H9 (cell line): ENCODE measurements around the gene SLAMF1. TPM values are rescaled to one million over a fixed set of nuclear protein-coding genes. Genes with fewer than 3 reads are reported as not detected.
A peak's percentile ranks its signal among the peaks of the same experiment; 100 is the strongest.

ENCODE experiments used
- DNase-seq: peaks from one replicate; pipeline ENCODE4 v3.0.0-alpha.2; 2017
- H2AFZ ChIP-seq: one replicate; pipeline ENCODE4 v1.6.1; 2013; ENCODE audit warnings: mild to moderate bottlenecking, low read length, control low read depth, moderate library complexity
- H2AK5ac ChIP-seq: 2 replicates; pipeline ENCODE4 v1.6.1; 2013; ENCODE audit warnings: low read length, control low read depth, mixed read lengths; ENCODE audit not compliant: insufficient read length
- H2BK120ac ChIP-seq: one replicate; pipeline ENCODE4 v1.6.1; 2013; ENCODE audit warnings: low read depth, mild to moderate bottlenecking, low read length, control low read depth, inconsistent platforms; ENCODE audit not compliant: poor library complexity, severe bottlenecking
- H2BK12ac ChIP-seq: 2 replicates; pipeline ENCODE4 v1.6.1; 2013; ENCODE audit warnings: low read length, control low read depth, mixed read lengths, low read depth; ENCODE audit not compliant: insufficient read length
- H2BK15ac ChIP-seq: 2 replicates; pipeline ENCODE4 v1.6.1; 2013; ENCODE audit warnings: low read depth, low read length, control low read depth
- H2BK20ac ChIP-seq: one replicate; pipeline ENCODE4 v1.6.1; 2013; ENCODE audit warnings: low read depth, mild to moderate bottlenecking, low read length, control low read depth, inconsistent platforms; ENCODE audit not compliant: poor library complexity, severe bottlenecking
- H2BK5ac ChIP-seq: 2 replicates; pipeline ENCODE4 v1.6.1; 2013; ENCODE audit warnings: low read length, control low read depth, mixed read lengths; ENCODE audit not compliant: insufficient read length
- H3K14ac ChIP-seq: 2 replicates; pipeline ENCODE4 v1.6.1; 2013; ENCODE audit warnings: low read length, control low read depth; ENCODE audit not compliant: insufficient read depth
- H3K18ac ChIP-seq: 2 replicates; pipeline ENCODE4 v1.6.1; 2013; ENCODE audit warnings: low read depth, mild to moderate bottlenecking, mixed read lengths, low read length, control low read depth; ENCODE audit not compliant: insufficient read length
- H3K23ac ChIP-seq: 2 replicates; pipeline ENCODE4 v1.6.1; 2013; ENCODE audit warnings: low read length, control low read depth, mixed read lengths, low read depth; ENCODE audit not compliant: insufficient read length
- H3K23me2 ChIP-seq: 2 replicates; pipeline ENCODE4 v1.6.1; 2013; ENCODE audit warnings: low read depth, mild to moderate bottlenecking, mixed read lengths, low read length, control low read depth; ENCODE audit not compliant: insufficient read length, poor library complexity, severe bottlenecking
- H3K27ac ChIP-seq: 2 replicates; pipeline ENCODE4 v1.5.1; 2013; ENCODE audit warnings: low read length, control low read depth, mixed read lengths, low read depth; ENCODE audit not compliant: insufficient read length
- H3K27me3 ChIP-seq: 2 replicates; pipeline ENCODE4 v1.6.1; 2013; ENCODE audit warnings: low read length, control low read depth, inconsistent platforms; ENCODE audit not compliant: insufficient read depth
- H3K4ac ChIP-seq: 2 replicates; pipeline ENCODE4 v1.6.1; 2013; ENCODE audit warnings: low read depth, mild to moderate bottlenecking, control low read depth, inconsistent platforms, low read length, moderate library complexity
- H3K4me1 ChIP-seq: 2 replicates; pipeline ENCODE4 v1.6.1; 2013; ENCODE audit warnings: low read length, control low read depth, inconsistent platforms; ENCODE audit not compliant: insufficient read depth
- H3K4me2 ChIP-seq: 2 replicates; pipeline ENCODE4 v1.6.1; 2013; ENCODE audit warnings: low read length, control low read depth, mixed read lengths; ENCODE audit not compliant: insufficient read length, insufficient read depth
- H3K56ac ChIP-seq: 2 replicates; pipeline ENCODE4 v1.6.1; 2013; ENCODE audit warnings: low read depth, mild to moderate bottlenecking, mixed read lengths, low read length, control low read depth; ENCODE audit not compliant: insufficient read length
- H3K79me1 ChIP-seq: 2 replicates; pipeline ENCODE4 v1.6.1; 2013; ENCODE audit warnings: low read depth, mild to moderate bottlenecking, moderate library complexity, low read length, control low read depth, inconsistent platforms; ENCODE audit not compliant: insufficient read depth, poor library complexity, severe bottlenecking
- H3K79me2 ChIP-seq: 2 replicates; pipeline ENCODE4 v1.6.1; 2013; ENCODE audit warnings: low read length, control low read depth, inconsistent platforms; ENCODE audit not compliant: insufficient read depth
- H3K9ac ChIP-seq: 2 replicates; pipeline ENCODE4 v1.6.1; 2013; ENCODE audit warnings: low read length, control low read depth, mixed read lengths; ENCODE audit not compliant: insufficient read length; ENCODE audit errors: extremely low read depth
- H3K9me3 ChIP-seq: one replicate; pipeline ENCODE4 v1.6.1; 2013; ENCODE audit warnings: low read depth, low read length, inconsistent platforms; ENCODE audit not compliant: control insufficient read depth
- H3T11ph ChIP-seq: one replicate; pipeline ENCODE4 v1.6.1; 2013; ENCODE audit warnings: mild to moderate bottlenecking, low read length, control low read depth, inconsistent platforms
- H4K20me1 ChIP-seq: one replicate; pipeline ENCODE4 v1.6.1; 2013; ENCODE audit not compliant: control insufficient read depth, insufficient read length, insufficient read depth
- H4K5ac ChIP-seq: 2 replicates; pipeline ENCODE4 v1.6.1; 2013; ENCODE audit warnings: low read depth, mild to moderate bottlenecking, mixed read lengths, low read length, control low read depth; ENCODE audit not compliant: insufficient read length
- H4K8ac ChIP-seq: replicated peaks from 2 replicates; pipeline ENCODE4 v1.6.1; 2013; ENCODE audit warnings: low read length, control low read depth, mixed read lengths, low read depth; ENCODE audit not compliant: insufficient read length
- H4K91ac ChIP-seq: 2 replicates; pipeline ENCODE4 v1.6.1; 2013; ENCODE audit warnings: low read depth, mild to moderate bottlenecking, moderate library complexity, mixed read lengths, low read length, control low read depth; ENCODE audit not compliant: insufficient read length
- H3K27ac Mint-ChIP-seq, 3 experiments: 2 replicates in 2 of 3; 3 replicates in 1 of 3; pipeline ENCODE4 v1.8.0; 2020 to 2021; ENCODE audit warnings: mixed read lengths in 3 of 3, mild to moderate bottlenecking in 1 of 3, moderate library complexity in 1 of 3
- H3K27me3 Mint-ChIP-seq: 2 replicates; pipeline ENCODE4 v1.8.0; 2021; ENCODE audit warnings: low read depth, mild to moderate bottlenecking, moderate library complexity, mixed read lengths
- H3K36me3 Mint-ChIP-seq, 3 experiments: 2 replicates in 2 of 3; 3 replicates in 1 of 3; pipeline ENCODE4 v1.8.0; 2020 to 2021; ENCODE audit warnings: low read depth in 3 of 3, mixed read lengths in 3 of 3; ENCODE audit not compliant: insufficient read depth in 1 of 3
- H3K4me1 Mint-ChIP-seq, 2 experiments: 2 replicates each; pipeline ENCODE4 v1.8.0; 2020; ENCODE audit warnings: mixed read lengths in 2 of 2
- H3K4me3 Mint-ChIP-seq, 2 experiments: 2 replicates in 1 of 2; 3 replicates in 1 of 2; pipeline ENCODE4 v1.8.0; 2020 to 2021; ENCODE audit warnings: mild to moderate bottlenecking in 2 of 2, mixed read lengths in 2 of 2, moderate library complexity in 1 of 2
- H3K9me3 Mint-ChIP-seq, 2 experiments: 2 replicates in 1 of 2; 3 replicates in 1 of 2; pipeline ENCODE4 v1.8.0; 2020; ENCODE audit warnings: mild to moderate bottlenecking in 2 of 2, mixed read lengths in 2 of 2, moderate library complexity in 1 of 2
- CTCF ChIP-seq: fragments of 200-600 bp; sonication (generic); conservative IDR thresholded peaks from 3 replicates; pipeline ENCODE4 v1.8.0; 2021; ENCODE audit warnings: antibody characterized with exemption, mild to moderate bottlenecking
- WGBS: extraction: QIAGEN DNeasy Blood & Tissue Kit; methylation state at CpG from one replicate; pipeline ENCODE4 v1.1.7; 2013; ENCODE audit warnings: missing lambda C conversion rate, low lambda C conversion rate, mixed read lengths; ENCODE audit not compliant: insufficient read length; ENCODE audit errors: extremely low coverage; 5-methylcytosine and 5-hydroxymethylcytosine counted together
- total RNA-seq: library from RNA; stranded (reverse); gene quantifications from 2 replicates; pipeline ENCODE4 v1.2.1, GENCODE V29; 2021

The SLAMF1 gene
- total RNA-seq, 1 experiment from 2014 or later: not detected

- no peak overlapping the region for H3K27ac ChIP-seq
- no peaks in the 10 kb centered on the region for H3K23me2 ChIP-seq
- Mint-ChIP-seq H3K27ac (peak overlapping the region in 2 of 3 experiments; percentile 77 to 87; a peak in 4 of 7 replicates), H3K36me3 (no peaks in the 10 kb centered on the region; a peak in 3 of 7 replicates), H3K4me1 (peaks cover 10 to 11% of the 10 kb centered on the region in 2 experiments), H3K4me3 (no peak overlapping the region), H3K27me3 (no peaks in the 10 kb centered on the region; the same call in 1 of the 2 replicates), H3K9me3 (0 out of 5 replicates have a peak, but pooled peaks cover 0 to 3% of the 10 kb centered on the region in 2 experiments)
- H3K9ac ChIP-seq: no peak overlapping the region
- no peaks in the 10 kb centered on the region for H3K79me1 ChIP-seq
- no peak overlapping the region for H3K4me2 ChIP-seq
- H3K23ac ChIP-seq: no peak overlapping the region
- H2BK12ac ChIP-seq: no peak overlapping the region
- no peak overlapping the region for H3K56ac ChIP-seq
- DNase-seq: peak; percentile 83
- H3K4ac ChIP-seq: no peak overlapping the region
- TF ChIP-seq CTCF: peak; percentile 90
- no peak overlapping the region for H3K14ac ChIP-seq
- no peak overlapping the region for H4K91ac ChIP-seq
- no peak overlapping the region for H2BK20ac ChIP-seq
- no peaks in the 10 kb centered on the region for H3K79me2 ChIP-seq
- H3K9me3 ChIP-seq: no peaks in the 10 kb centered on the region
- no CpG with 5 or more reads among the region's 6 CpGs for WGBS
- H3T11ph ChIP-seq: no peak overlapping the region
- no peak overlapping the region for H2AFZ ChIP-seq
- H2BK120ac ChIP-seq: no peak overlapping the region
- no peak overlapping the region for H4K5ac ChIP-seq
- H4K20me1 ChIP-seq: no peaks in the 10 kb centered on the region
- peaks cover 15% of the 10 kb centered on the region for H3K4me1 ChIP-seq
- H2BK15ac ChIP-seq: no peak overlapping the region
- H4K8ac ChIP-seq: no peak overlapping the region
- no peak overlapping the region for H2AK5ac ChIP-seq
- no peak overlapping the region for H2BK5ac ChIP-seq
- peak overlapping the region; percentile 11 for H3K18ac ChIP-seq
- H3K27me3 ChIP-seq: no peaks in the 10 kb centered on the region
These were observed 29.0 kb upstream of the SLAMF1 start for GRCh38 chr1:160675641-160676410.
